ENCODE data around the gene RXFP2.
A peak's percentile ranks its signal among the peaks of the same experiment; 100 is the strongest.

The RXFP2 gene

DNA sequence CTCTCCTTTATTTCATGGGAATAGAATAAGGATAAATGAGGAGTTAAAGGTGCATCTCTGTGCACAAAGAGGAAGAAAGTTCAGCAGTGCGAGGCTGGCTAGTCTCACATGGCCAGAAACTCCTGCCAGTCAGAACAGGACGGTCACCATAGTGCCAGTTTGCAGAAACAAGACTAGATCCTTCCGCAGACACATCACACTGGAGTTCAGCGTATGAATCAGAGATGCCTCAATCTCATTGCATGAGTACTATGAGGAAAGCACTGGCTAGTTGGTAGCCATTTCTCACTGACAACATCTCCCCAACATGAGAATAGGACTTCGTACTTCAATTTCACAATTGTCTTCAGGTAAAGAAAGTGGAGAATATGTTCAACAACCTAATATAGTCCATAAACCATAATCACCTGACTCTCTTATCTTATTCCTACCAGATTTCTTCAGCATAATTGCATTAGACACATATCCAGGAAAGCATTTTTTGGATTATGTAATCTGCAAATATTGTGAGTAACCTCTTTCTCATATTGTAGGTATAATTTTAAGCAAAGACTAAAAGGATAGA, 34.9 kb downstream of the RXFP2 start:
- no peak overlapping the region for H3K4me3 ChIP-seq (ENCODE audit: low read length)
- TF ChIP-seq, protein P1, sequence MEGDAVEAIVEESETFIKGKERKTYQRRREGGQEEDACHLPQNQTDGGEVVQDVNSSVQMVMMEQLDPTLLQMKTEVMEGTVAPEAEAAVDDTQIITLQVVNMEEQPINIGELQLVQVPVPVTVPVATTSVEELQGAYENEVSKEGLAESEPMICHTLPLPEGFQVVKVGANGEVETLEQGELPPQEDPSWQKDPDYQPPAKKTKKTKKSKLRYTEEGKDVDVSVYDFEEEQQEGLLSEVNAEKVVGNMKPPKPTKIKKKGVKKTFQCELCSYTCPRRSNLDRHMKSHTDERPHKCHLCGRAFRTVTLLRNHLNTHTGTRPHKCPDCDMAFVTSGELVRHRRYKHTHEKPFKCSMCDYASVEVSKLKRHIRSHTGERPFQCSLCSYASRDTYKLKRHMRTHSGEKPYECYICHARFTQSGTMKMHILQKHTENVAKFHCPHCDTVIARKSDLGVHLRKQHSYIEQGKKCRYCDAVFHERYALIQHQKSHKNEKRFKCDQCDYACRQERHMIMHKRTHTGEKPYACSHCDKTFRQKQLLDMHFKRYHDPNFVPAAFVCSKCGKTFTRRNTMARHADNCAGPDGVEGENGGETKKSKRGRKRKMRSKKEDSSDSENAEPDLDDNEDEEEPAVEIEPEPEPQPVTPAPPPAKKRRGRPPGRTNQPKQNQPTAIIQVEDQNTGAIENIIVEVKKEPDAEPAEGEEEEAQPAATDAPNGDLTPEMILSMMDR (conservative IDR thresholded peaks at IDR 0.05; ENCODE audit: low read length): no peak
- peak; percentile 33 for DNase-seq (ENCODE audit: low read depth)

DNA sequence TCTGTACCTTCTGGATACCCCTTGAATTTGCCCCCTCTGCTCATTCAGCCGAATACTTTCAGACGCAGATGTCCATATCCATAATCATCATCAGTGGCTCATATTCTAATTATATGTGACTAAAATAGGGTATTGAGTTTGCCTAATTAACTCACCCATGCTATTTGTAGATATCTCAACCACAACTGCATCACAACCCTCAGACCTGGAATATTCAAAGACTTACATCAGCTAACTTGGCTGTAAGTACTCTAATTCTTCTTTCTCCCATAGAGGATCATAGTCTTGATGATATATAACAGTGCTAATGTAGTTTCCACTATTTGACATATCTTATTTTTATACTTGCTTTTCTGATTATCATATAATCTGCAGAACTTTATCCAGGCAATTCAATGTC, 35.8 kb downstream of the RXFP2 start:
- DNase-seq (ENCODE audit: low read depth): peak; percentile 56
- H3K4me3 ChIP-seq (ENCODE audit: low read length): no peak overlapping the region
- TF ChIP-seq, protein P1 (conservative IDR thresholded peaks at IDR 0.05; ENCODE audit: low read length): no peak

DNA sequence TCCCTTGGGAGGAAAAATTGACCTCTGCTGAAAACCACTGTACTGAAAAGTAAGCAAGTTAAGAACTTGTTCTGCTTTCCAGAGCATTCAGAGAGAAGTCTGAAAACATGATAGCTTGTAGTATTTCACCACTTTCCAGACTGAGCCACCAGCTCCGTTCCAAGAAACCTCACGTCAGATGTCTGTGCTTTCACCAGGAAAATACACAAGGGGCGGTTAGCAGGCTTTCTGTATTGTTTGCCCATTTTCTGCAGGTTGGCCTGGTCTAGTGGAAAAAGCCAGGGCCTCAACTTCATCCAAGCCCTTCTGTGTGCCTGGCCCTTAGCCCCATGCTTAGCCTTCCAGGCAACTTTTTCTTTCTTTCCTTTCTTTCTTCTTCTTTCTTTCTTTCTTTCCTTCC, 36.4 kb downstream of the RXFP2 start:
- DNase-seq (ENCODE audit: low read depth): peak; percentile 77
- TF ChIP-seq, protein P1 (conservative IDR thresholded peaks at IDR 0.05; ENCODE audit: low read length): no peak
- H3K4me3 ChIP-seq (ENCODE audit: low read length): no peak overlapping the region

DNA sequence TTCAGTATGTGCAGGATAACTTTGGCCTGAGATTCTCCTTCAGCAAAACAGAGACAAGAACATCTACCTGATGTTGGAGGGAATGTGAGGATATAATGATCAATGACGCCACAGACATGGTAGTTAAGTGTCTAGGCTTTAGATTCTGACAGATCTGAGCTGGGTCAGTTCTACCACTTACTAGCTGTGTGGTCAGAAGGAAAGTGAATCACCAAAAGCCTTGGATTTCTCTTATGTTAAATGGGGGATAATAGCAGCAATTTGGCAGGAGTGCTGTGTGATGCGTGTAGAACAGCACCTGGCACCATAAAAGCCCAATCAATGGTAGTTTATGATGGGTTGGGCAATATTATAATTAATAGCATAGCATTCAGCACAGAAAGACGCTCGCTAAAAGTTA, 41.7 kb downstream of the RXFP2 start:
- DNase-seq (ENCODE audit: low read depth): peak; percentile 39
- TF ChIP-seq, protein P1 (conservative IDR thresholded peaks at IDR 0.05; ENCODE audit: low read length): no peak
- H3K4me3 ChIP-seq (ENCODE audit: low read length): no peak overlapping the region

DNA sequence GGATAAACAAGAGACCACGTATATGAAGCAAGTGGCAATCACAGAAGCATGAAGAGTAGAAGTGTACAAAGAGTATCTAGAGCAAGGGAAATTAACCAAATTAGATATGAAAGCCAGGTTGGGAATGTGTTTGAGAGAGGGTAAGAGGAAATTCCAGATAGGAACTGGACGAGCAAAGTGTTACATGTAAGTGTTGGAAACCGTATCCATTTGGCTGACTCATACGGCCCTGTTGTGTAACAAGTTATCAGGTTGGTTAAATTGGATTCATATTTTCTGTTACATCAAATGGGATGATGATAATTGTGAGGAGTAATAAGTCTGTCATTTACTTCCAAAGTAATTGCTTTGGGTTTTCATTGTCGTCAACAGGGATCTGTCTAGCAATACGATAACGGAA, 46.7 kb downstream of the RXFP2 start:
- TF ChIP-seq, protein P1 (conservative IDR thresholded peaks at IDR 0.05; ENCODE audit: low read length): no peak
- peak; percentile 77 for DNase-seq (ENCODE audit: low read depth)
- H3K4me3 ChIP-seq (ENCODE audit: low read length): no peak overlapping the region

DNA sequence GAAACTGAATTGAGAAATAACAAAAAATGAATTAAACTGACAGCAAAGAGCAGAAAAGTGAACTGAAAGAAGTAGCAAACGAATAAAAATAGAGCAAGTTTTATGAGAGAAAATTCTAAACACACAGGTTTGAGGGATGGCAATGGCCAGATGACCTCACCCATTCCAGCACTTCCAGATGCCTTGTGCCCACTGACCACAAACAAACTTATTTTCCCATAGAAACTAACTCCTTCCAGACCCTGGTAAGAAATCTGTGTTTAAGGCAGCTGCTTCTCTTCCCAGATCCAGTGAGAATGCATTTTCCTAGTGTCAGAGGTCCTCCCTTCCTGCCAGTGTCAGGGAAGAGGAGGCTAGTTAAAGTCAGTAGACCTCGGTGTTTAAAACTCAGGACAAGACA, 51.7 kb downstream of the RXFP2 start:
- DNase-seq (ENCODE audit: low read depth): peak; percentile 77
- H3K4me3 ChIP-seq (ENCODE audit: low read length): no peak overlapping the region
- TF ChIP-seq, protein P1 (conservative IDR thresholded peaks at IDR 0.05; ENCODE audit: low read length): no peak

DNA sequence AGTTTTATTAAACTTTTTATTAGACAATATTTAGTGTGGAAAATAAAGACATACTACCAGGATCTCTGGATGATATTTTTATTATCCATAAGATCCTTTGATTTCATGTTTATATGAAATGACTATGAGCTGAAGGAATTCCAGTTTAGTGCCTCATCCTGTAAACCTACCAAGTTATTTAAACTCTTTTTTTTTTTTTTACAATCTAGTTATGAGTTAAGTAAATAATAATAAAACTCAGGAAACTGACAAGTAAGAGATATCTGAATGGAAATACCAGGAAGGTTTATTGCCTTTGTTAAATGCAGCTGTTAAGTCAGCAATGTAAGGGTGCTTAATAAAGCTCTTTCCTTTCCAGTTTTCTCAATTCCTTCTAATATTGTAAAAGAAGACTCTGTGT, 53.9 kb downstream of the RXFP2 start:
- peak; percentile 53 for DNase-seq (ENCODE audit: low read depth)
- TF ChIP-seq, protein P1 (conservative IDR thresholded peaks at IDR 0.05; ENCODE audit: low read length): no peak

More for the DNA sequence above, 53.9 kb downstream of the RXFP2 start:
- no peak overlapping the region for H3K4me3 ChIP-seq (ENCODE audit: low read length)

Measured in AG10803 (cell line).